ENCODE measurements around the gene RFX3.

DNA sequence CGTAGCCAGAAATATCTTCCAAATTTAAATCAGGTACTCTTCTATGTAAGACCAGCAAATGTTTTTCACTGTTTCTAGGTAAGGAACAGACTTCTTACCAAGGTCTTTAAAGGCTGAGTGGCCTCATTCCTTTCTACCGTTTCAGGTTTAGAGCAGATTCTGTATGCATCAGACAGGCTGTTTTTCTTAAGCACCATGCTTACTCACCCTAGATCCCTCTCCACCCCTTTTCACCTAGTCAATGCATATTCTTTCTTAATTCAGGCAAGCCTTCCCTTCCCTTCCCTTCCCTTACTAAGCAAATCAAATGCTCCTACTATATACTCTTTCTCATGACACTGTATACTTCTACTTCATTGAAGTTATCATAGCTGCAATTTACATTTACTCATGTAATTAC, 70.7 kb downstream of the RFX3 start:
- TF ChIP-seq, protein P1, sequence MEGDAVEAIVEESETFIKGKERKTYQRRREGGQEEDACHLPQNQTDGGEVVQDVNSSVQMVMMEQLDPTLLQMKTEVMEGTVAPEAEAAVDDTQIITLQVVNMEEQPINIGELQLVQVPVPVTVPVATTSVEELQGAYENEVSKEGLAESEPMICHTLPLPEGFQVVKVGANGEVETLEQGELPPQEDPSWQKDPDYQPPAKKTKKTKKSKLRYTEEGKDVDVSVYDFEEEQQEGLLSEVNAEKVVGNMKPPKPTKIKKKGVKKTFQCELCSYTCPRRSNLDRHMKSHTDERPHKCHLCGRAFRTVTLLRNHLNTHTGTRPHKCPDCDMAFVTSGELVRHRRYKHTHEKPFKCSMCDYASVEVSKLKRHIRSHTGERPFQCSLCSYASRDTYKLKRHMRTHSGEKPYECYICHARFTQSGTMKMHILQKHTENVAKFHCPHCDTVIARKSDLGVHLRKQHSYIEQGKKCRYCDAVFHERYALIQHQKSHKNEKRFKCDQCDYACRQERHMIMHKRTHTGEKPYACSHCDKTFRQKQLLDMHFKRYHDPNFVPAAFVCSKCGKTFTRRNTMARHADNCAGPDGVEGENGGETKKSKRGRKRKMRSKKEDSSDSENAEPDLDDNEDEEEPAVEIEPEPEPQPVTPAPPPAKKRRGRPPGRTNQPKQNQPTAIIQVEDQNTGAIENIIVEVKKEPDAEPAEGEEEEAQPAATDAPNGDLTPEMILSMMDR (IDR thresholded peaks at IDR 0.05; ENCODE audit: low read depth, low read length, missing input control) = no peak
- no peak for TF ChIP-seq YY1 (IDR thresholded peaks at IDR 0.05)
- TF ChIP-seq RAD21 (IDR thresholded peaks at IDR 0.05) = no peak
- no peak for TF ChIP-seq TAF1 (conservative IDR thresholded peaks at IDR 0.05)
- no peak for TF ChIP-seq NR2F2 (IDR thresholded peaks at IDR 0.05)
- TF ChIP-seq, protein P2, sequence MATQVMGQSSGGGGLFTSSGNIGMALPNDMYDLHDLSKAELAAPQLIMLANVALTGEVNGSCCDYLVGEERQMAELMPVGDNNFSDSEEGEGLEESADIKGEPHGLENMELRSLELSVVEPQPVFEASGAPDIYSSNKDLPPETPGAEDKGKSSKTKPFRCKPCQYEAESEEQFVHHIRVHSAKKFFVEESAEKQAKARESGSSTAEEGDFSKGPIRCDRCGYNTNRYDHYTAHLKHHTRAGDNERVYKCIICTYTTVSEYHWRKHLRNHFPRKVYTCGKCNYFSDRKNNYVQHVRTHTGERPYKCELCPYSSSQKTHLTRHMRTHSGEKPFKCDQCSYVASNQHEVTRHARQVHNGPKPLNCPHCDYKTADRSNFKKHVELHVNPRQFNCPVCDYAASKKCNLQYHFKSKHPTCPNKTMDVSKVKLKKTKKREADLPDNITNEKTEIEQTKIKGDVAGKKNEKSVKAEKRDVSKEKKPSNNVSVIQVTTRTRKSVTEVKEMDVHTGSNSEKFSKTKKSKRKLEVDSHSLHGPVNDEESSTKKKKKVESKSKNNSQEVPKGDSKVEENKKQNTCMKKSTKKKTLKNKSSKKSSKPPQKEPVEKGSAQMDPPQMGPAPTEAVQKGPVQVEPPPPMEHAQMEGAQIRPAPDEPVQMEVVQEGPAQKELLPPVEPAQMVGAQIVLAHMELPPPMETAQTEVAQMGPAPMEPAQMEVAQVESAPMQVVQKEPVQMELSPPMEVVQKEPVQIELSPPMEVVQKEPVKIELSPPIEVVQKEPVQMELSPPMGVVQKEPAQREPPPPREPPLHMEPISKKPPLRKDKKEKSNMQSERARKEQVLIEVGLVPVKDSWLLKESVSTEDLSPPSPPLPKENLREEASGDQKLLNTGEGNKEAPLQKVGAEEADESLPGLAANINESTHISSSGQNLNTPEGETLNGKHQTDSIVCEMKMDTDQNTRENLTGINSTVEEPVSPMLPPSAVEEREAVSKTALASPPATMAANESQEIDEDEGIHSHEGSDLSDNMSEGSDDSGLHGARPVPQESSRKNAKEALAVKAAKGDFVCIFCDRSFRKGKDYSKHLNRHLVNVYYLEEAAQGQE (IDR thresholded peaks at IDR 0.05) = no peak
- TF ChIP-seq, protein P3, sequence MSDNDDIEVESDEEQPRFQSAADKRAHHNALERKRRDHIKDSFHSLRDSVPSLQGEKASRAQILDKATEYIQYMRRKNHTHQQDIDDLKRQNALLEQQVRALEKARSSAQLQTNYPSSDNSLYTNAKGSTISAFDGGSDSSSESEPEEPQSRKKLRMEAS (IDR thresholded peaks at IDR 0.05) = no peak
- TF ChIP-seq, protein P4, sequence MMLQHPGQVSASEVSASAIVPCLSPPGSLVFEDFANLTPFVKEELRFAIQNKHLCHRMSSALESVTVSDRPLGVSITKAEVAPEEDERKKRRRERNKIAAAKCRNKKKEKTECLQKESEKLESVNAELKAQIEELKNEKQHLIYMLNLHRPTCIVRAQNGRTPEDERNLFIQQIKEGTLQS (IDR thresholded peaks at IDR 0.05) = no peak
- TF ChIP-seq RXRA (IDR thresholded peaks at IDR 0.05) = no peak
- no peak for TF ChIP-seq JUND (IDR thresholded peaks at IDR 0.05)
- TF ChIP-seq, protein P5, sequence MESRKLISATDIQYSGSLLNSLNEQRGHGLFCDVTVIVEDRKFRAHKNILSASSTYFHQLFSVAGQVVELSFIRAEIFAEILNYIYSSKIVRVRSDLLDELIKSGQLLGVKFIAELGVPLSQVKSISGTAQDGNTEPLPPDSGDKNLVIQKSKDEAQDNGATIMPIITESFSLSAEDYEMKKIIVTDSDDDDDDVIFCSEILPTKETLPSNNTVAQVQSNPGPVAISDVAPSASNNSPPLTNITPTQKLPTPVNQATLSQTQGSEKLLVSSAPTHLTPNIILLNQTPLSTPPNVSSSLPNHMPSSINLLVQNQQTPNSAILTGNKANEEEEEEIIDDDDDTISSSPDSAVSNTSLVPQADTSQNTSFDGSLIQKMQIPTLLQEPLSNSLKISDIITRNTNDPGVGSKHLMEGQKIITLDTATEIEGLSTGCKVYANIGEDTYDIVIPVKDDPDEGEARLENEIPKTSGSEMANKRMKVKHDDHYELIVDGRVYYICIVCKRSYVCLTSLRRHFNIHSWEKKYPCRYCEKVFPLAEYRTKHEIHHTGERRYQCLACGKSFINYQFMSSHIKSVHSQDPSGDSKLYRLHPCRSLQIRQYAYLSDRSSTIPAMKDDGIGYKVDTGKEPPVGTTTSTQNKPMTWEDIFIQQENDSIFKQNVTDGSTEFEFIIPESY (IDR thresholded peaks at IDR 0.05) = no peak

All from liver (tissue), 3 donors.